ENCODE results near the gene REEP1. TPM values are rescaled to one million over a fixed set of nuclear protein-coding genes. Genes with fewer than 3 reads are reported as not detected.

Gene REEP1
- total RNA-seq, 1 experiment from 2014 or later: 5.9 TPM

DNA sequence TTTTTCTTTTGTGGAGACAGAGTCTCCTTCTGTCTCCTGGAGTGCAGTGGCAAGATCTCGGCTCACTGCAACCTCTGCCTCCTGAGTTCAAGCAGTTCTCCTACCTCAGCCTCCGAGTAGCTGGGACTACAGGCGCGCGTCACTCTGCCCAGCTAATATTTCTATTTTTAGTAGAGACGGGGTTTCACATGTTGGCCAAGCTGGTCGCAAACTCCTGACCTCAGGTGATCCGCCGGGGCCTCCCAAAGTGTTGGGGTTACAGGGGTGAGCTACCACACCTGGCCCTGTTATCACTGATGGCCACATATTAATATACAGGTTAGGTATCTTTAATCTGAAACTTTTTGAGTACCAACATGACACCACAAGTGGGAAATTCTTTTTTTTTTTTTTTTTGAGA is 134.7 kb downstream of the REEP1 start (continued):
- no peak for TF ChIP-seq EZH2phosphoT487 (IDR thresholded peaks at IDR 0.05; ENCODE audit: borderline replicate concordance)
- no peak for TF ChIP-seq YY1 (IDR thresholded peaks at IDR 0.05; ENCODE audit: extremely low read depth, insufficient replicate concordance, low read depth, low read length)

DNA sequence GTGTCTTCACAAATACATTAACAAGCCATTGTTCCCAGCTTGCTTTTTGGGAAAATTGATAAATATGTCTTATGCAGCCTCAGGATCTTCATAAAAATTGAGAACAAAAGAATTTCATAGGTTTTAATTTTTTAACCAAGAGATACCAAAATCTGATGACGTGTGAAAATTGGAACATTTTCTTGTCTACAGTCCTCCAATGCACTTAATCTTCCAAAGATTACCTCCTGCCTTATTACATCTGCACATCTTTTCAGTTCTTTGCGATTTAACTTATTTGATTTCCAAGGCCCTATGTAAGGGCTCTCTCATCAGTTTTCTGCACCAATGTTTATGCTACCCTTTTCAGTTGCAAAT is 135.1 kb downstream of the REEP1 start:
- POLR2A ChIA-PET: no interaction called here
- no TSS peak for BruUV-seq (replicated peaks)

DNA sequence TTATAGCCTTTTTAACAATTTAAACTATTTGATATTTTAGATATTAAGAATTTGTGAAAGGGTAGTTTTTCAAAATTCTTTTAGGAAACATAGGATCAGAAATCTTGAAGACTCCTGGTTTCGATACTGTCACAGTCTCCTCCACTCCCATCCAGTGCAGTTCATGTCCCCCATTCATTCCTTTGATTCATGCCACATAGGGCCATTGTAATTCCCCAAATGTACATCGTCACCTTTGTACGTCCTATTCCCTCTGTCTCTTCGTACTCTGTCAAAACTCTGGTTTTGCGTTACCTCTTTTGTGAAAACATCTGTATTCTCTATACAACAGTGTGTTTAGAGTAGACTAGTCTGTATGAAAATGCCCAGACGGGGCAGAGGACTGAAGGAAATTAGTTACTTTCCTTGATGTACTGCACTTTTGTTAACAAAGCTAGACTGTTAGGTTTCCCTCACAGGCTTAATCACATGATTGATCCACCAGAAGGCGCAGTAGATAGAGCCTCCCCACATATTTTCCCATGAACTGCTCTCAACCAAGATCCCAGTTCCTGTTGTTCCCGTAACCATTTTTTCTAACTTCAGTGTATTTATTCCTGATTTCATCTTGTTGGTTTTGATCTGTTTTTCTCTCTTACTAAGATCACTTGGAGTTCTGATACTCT is 135.6 kb downstream of the REEP1 start:
- ChIA-PET POLR2A (no interaction called here), RAD21 (ENCODE audit: low non-redundant PET in 1 of 2, low total read pairs in 2 of 2, uncharacterized antibody in 2 of 2, unreplicated experiment in 2 of 2) (no interaction called here), CTCF (no interaction called here)
- Histone ChIP-seq H3K4me3 (replicated peaks in 1 of 2; ENCODE audit: low read depth in 1 of 2, low read length in 2 of 2) (no peak overlapping the region), H4K20me1 (ENCODE audit: insufficient read depth) (no peaks in the 10 kb centered on the region), H3K36me3 (ENCODE audit: control insufficient read depth in 1 of 2, insufficient read depth in 2 of 2, low read length in 2 of 2) (peaks cover 6% of the 10 kb centered on the region in 2 experiments; a peak in 3 of 4 replicates), H3K9me2 (ENCODE audit: insufficient read depth) (no peaks in the 10 kb centered on the region), H3K4me1 (ENCODE audit: control insufficient read depth in 1 of 2, insufficient read depth in 2 of 2, low read length in 2 of 2) (peaks cover 8 to 21% of the 10 kb centered on the region in 2 experiments), H3K27me3 (ENCODE audit: insufficient read depth, low read length) (no peaks in the 10 kb centered on the region), H3K27ac (ENCODE audit: low read depth, low read length) (no peak overlapping the region), H3K9me3 (ENCODE audit: control insufficient read depth in 1 of 2, insufficient read depth in 1 of 2, low read depth in 1 of 2, low read length in 2 of 2) (no peaks in the 10 kb centered on the region), H2AFZ (ENCODE audit: low read depth, low read length, poor library complexity, severe bottlenecking) (no peak overlapping the region), H3K79me2 (ENCODE audit: insufficient read depth, low read length) (peaks cover 66% of the 10 kb centered on the region), H3K4me2 (ENCODE audit: low read length) (no peak overlapping the region), H3K9ac (ENCODE audit: low read length) (no peak overlapping the region)
- ATAC-seq: no peak
- DNase-seq (ENCODE audit: low read depth, low spot score): no peak
- intact Hi-C loops (cut with micrococcal nuclease): no loop called here
- BruUV-seq (replicated peaks): no TSS peak
- TF ChIP-seq, protein P1, sequence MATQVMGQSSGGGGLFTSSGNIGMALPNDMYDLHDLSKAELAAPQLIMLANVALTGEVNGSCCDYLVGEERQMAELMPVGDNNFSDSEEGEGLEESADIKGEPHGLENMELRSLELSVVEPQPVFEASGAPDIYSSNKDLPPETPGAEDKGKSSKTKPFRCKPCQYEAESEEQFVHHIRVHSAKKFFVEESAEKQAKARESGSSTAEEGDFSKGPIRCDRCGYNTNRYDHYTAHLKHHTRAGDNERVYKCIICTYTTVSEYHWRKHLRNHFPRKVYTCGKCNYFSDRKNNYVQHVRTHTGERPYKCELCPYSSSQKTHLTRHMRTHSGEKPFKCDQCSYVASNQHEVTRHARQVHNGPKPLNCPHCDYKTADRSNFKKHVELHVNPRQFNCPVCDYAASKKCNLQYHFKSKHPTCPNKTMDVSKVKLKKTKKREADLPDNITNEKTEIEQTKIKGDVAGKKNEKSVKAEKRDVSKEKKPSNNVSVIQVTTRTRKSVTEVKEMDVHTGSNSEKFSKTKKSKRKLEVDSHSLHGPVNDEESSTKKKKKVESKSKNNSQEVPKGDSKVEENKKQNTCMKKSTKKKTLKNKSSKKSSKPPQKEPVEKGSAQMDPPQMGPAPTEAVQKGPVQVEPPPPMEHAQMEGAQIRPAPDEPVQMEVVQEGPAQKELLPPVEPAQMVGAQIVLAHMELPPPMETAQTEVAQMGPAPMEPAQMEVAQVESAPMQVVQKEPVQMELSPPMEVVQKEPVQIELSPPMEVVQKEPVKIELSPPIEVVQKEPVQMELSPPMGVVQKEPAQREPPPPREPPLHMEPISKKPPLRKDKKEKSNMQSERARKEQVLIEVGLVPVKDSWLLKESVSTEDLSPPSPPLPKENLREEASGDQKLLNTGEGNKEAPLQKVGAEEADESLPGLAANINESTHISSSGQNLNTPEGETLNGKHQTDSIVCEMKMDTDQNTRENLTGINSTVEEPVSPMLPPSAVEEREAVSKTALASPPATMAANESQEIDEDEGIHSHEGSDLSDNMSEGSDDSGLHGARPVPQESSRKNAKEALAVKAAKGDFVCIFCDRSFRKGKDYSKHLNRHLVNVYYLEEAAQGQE (IDR thresholded peaks at IDR 0.05; ENCODE audit: low read depth): no peak
- TF ChIP-seq SIN3A (IDR thresholded peaks at IDR 0.05; ENCODE audit: low read depth) (no peak), ZFX (IDR thresholded peaks at IDR 0.05) (no peak)
- TF ChIP-seq, protein P2, sequence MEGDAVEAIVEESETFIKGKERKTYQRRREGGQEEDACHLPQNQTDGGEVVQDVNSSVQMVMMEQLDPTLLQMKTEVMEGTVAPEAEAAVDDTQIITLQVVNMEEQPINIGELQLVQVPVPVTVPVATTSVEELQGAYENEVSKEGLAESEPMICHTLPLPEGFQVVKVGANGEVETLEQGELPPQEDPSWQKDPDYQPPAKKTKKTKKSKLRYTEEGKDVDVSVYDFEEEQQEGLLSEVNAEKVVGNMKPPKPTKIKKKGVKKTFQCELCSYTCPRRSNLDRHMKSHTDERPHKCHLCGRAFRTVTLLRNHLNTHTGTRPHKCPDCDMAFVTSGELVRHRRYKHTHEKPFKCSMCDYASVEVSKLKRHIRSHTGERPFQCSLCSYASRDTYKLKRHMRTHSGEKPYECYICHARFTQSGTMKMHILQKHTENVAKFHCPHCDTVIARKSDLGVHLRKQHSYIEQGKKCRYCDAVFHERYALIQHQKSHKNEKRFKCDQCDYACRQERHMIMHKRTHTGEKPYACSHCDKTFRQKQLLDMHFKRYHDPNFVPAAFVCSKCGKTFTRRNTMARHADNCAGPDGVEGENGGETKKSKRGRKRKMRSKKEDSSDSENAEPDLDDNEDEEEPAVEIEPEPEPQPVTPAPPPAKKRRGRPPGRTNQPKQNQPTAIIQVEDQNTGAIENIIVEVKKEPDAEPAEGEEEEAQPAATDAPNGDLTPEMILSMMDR (IDR thresholded peaks at IDR 0.05 in 2 of 3, conservative IDR thresholded peaks at IDR 0.05 in 1 of 3; ENCODE audit: borderline replicate concordance in 1 of 3, insufficient read depth in 1 of 3, low read depth in 2 of 3, low read length in 2 of 3): no peak

More for the DNA sequence above, 135.1 kb downstream of the REEP1 start:
- Histone ChIP-seq H3K9me2 (ENCODE audit: insufficient read depth) (no peaks in the 10 kb centered on the region), H3K9me3 (ENCODE audit: control insufficient read depth in 1 of 2, insufficient read depth in 1 of 2, low read depth in 1 of 2, low read length in 2 of 2) (no peaks in the 10 kb centered on the region), H3K4me1 (ENCODE audit: control insufficient read depth in 1 of 2, insufficient read depth in 2 of 2, low read length in 2 of 2) (peaks cover 6 to 17% of the 10 kb centered on the region in 2 experiments; a peak in 2 of 4 replicates), H3K9ac (ENCODE audit: low read length) (no peak overlapping the region), H3K4me2 (ENCODE audit: low read length) (no peak overlapping the region), H3K79me2 (ENCODE audit: insufficient read depth, low read length) (peaks cover 65% of the 10 kb centered on the region), H3K27me3 (ENCODE audit: insufficient read depth, low read length) (no peaks in the 10 kb centered on the region), H2AFZ (ENCODE audit: low read depth, low read length, poor library complexity, severe bottlenecking) (no peak overlapping the region), H3K27ac (ENCODE audit: low read depth, low read length) (no peak overlapping the region), H3K4me3 (replicated peaks in 1 of 2; ENCODE audit: low read depth in 1 of 2, low read length in 2 of 2) (no peak overlapping the region), H3K36me3 (ENCODE audit: control insufficient read depth in 1 of 2, insufficient read depth in 2 of 2, low read length in 2 of 2) (peaks cover 8 to 10% of the 10 kb centered on the region in 2 experiments; a peak in 3 of 4 replicates), H4K20me1 (ENCODE audit: insufficient read depth) (no peaks in the 10 kb centered on the region)
- RAD21 ChIA-PET (ENCODE audit: low non-redundant PET in 1 of 2, low total read pairs in 2 of 2, uncharacterized antibody in 2 of 2, unreplicated experiment in 2 of 2): no interaction called here
- CTCF ChIA-PET: no interaction called here
- DNase-seq (ENCODE audit: low read depth, low spot score) (no peak), ATAC-seq (no peak)
- no peak for TF ChIP-seq SRF (IDR thresholded peaks at IDR 0.05; ENCODE audit: low read depth)
- intact Hi-C loops (cut with micrococcal nuclease): no loop called here

All from HCT116 (cell line).